Keratinocyte (primary cell): ENCODE measurements around the gene SUPT5H. TPM values are rescaled to one million over a fixed set of nuclear protein-coding genes. Genes with fewer than 3 reads are reported as not detected.
A peak's percentile ranks its signal among the peaks of the same experiment; 100 is the strongest.
"Not testable (repeated sequence)": the region's sequence is repeated elsewhere in the genome, so short reads cannot be mapped to it uniquely, and the experiment has no call there.

Experiments used
- DNase-seq: peaks from one replicate; pipeline ENCODE4 v3.0.0-alpha.2; 2011; ENCODE audit warnings: low read depth, missing footprints, low spot score
- FAIRE-seq: peaks from 2 replicates; lab custom pipeline; 2011; peaks lifted over from hg19 to GRCh38; lab: Jason Lieb, UNC
- H2AFZ ChIP-seq: 2 replicates; pipeline ENCODE4 v1.6.0; 2012; ENCODE audit warnings: low read length, control low read depth, inconsistent platforms; ENCODE audit not compliant: control insufficient read depth
- H3K27ac ChIP-seq: 2 replicates; pipeline ENCODE4 v1.5.1; 2011; ENCODE audit warnings: low read length; ENCODE audit not compliant: control insufficient read depth, insufficient read depth
- H3K27me3 ChIP-seq: 3 replicates; pipeline ENCODE4 v1.6.0; 2011; ENCODE audit warnings: low read length; ENCODE audit not compliant: control insufficient read depth, insufficient read depth; ENCODE audit errors: extremely low read depth
- H3K36me3 ChIP-seq, 2 experiments: 2 replicates in 1 of 2; 3 replicates in 1 of 2; pipeline ENCODE4 v1.5.1; 2011; ENCODE audit warnings: low read length in 2 of 2, mild to moderate bottlenecking in 1 of 2; ENCODE audit not compliant: control insufficient read depth in 2 of 2, insufficient read depth in 2 of 2; ENCODE audit errors: extremely low read depth in 1 of 2
- H3K4me1 ChIP-seq: 3 replicates; pipeline ENCODE4 v1.5.1; 2011; ENCODE audit warnings: low read length; ENCODE audit not compliant: control insufficient read depth, insufficient read depth; ENCODE audit errors: extremely low read depth
- H3K4me2 ChIP-seq: 3 replicates; pipeline ENCODE4 v1.6.0; 2011; ENCODE audit warnings: low read depth, low read length; ENCODE audit not compliant: control insufficient read depth, insufficient read depth; ENCODE audit errors: extremely low read depth
- H3K4me3 ChIP-seq, 3 experiments: fragments of 200-600 bp in 1 of 3; sonication (generic) in 1 of 3; 2 replicates in 2 of 3; 3 replicates in 1 of 3; pipeline ENCODE4 v1.5.1; 2011 to 2016; ENCODE audit warnings: low read length in 3 of 3, mild to moderate bottlenecking in 3 of 3, control low read depth in 2 of 3, inconsistent platforms in 1 of 3, low read depth in 1 of 3, mixed read lengths in 1 of 3, mixed run types in 1 of 3, moderate library complexity in 1 of 3; ENCODE audit not compliant: control insufficient read depth in 2 of 3, insufficient read depth in 2 of 3; ENCODE audit errors: extremely low read depth in 1 of 3
- H3K79me2 ChIP-seq: 2 replicates; pipeline ENCODE4 v1.6.0; 2012; ENCODE audit warnings: low read length; ENCODE audit not compliant: control insufficient read depth, insufficient read depth
- H3K9ac ChIP-seq: 3 replicates; pipeline ENCODE4 v1.6.0; 2011; ENCODE audit warnings: low read length; ENCODE audit not compliant: control insufficient read depth, insufficient read depth; ENCODE audit errors: extremely low read depth
- H3K9me1 ChIP-seq: 3 replicates; pipeline ENCODE4 v1.6.0; 2011; ENCODE audit warnings: low read length; ENCODE audit not compliant: control insufficient read depth, insufficient read depth; ENCODE audit errors: extremely low read depth
- H3K9me3 ChIP-seq: 2 replicates; pipeline ENCODE4 v1.5.1; 2012; ENCODE audit warnings: low read depth, low read length; ENCODE audit not compliant: control insufficient read depth
- H4K20me1 ChIP-seq: 3 replicates; pipeline ENCODE4 v1.6.0; 2011; ENCODE audit warnings: low read length; ENCODE audit not compliant: control insufficient read depth, insufficient read depth; ENCODE audit errors: extremely low read depth
- EZH2 ChIP-seq: IDR thresholded peaks from one replicate; pipeline ENCODE4 v1.6.1; 2012; ENCODE audit warnings: inconsistent platforms, mild to moderate bottlenecking, low read length, moderate library complexity
- dilution Hi-C: fragments of 300-500 bp; cut with MboI; formaldehyde crosslinking; loops from one replicate; pipeline ENCODE4 v1.7.0; 2020; ENCODE audit warnings: low sequenced_read_pairs; ENCODE audit not compliant: extremely low pct_ligation_motif_present
- polyA plus RNA-seq, 5 experiments: library from polyadenylated mRNA; depleted of rRNA in 3 of 5; stranded (reverse) in 3 of 5; stranded (forward) in 1 of 5; unstranded in 1 of 5; fragments of >200 nt; gene quantifications; 1 replicate in 1 of 5; 2 replicates in 3 of 5; 3 replicates in 1 of 5; pipeline versions ENCODE4 v1.2.1 to v1.2.3, GENCODE V29; 2011 to 2012; ENCODE audit warnings: missing spikeins in 2 of 5, low read depth in 1 of 5, low replicate concordance in 1 of 5
- TF ChIP-seq, protein P1 (sequence below), 3 experiments: IDR thresholded peaks in 1 of 3; conservative IDR thresholded peaks in 1 of 3; optimal IDR thresholded peaks in 1 of 3; 2 replicates in 2 of 3; 3 replicates in 1 of 3; pipeline versions ENCODE3 to v1.5.1; 2011; ENCODE audit warnings: low read length in 3 of 3, mild to moderate bottlenecking in 3 of 3, moderate library complexity in 2 of 3, control low read depth in 1 of 3, inconsistent platforms in 1 of 3; ENCODE audit not compliant: insufficient read depth in 2 of 3; ENCODE audit errors: extremely low read depth in 1 of 3

Gene SUPT5H
- polyA plus RNA-seq, 1 donor (not counting 4 experiments of a cell fraction or from before 2014, with no cell fraction given), result 63.2 TPM

DNA sequence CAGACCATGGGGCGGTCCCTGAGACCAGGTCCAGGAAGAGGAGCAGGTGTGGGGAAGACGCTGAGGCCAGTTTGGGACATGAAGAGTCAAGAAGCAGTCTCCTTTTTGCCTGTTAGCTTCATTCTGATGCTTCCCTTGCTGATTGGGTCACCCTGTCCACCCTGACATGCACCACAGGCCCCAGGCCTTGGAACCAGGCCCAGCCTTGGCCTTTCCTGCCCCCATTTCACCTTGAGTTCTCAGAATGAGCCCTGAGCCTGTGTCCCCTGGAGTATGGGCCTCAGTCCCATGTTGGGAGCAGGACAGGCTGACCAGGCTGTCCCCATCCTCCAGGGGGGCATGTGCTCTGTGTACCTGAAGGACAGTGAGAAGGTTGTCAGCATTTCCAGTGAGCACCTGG, 30.4 kb downstream of the SUPT5H start:
- Histone ChIP-seq H3K36me3 (peaks cover 36 to 51% of the 10 kb centered on the region in 2 experiments), H3K9me3 (no peaks in the 10 kb centered on the region), H2AFZ (no peak overlapping the region), H3K27me3 (no peaks in the 10 kb centered on the region), H3K9ac (no peak overlapping the region), H3K27ac (no peak overlapping the region), H3K4me2 (no peak overlapping the region), H3K4me3 (no peak overlapping the region), H3K9me1 (no peaks in the 10 kb centered on the region), H3K79me2 (peaks cover under 1% of the 10 kb centered on the region), H4K20me1 (no peaks in the 10 kb centered on the region), H3K4me1 (peaks cover 6% of the 10 kb centered on the region)
- FAIRE-seq (no peak), DNase-seq (no peak)
- TF ChIP-seq, protein P1, sequence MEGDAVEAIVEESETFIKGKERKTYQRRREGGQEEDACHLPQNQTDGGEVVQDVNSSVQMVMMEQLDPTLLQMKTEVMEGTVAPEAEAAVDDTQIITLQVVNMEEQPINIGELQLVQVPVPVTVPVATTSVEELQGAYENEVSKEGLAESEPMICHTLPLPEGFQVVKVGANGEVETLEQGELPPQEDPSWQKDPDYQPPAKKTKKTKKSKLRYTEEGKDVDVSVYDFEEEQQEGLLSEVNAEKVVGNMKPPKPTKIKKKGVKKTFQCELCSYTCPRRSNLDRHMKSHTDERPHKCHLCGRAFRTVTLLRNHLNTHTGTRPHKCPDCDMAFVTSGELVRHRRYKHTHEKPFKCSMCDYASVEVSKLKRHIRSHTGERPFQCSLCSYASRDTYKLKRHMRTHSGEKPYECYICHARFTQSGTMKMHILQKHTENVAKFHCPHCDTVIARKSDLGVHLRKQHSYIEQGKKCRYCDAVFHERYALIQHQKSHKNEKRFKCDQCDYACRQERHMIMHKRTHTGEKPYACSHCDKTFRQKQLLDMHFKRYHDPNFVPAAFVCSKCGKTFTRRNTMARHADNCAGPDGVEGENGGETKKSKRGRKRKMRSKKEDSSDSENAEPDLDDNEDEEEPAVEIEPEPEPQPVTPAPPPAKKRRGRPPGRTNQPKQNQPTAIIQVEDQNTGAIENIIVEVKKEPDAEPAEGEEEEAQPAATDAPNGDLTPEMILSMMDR (optimal IDR thresholded peaks at IDR 0.05 in 1 of 3, IDR thresholded peaks at IDR 0.05 in 1 of 3, conservative IDR thresholded peaks at IDR 0.05 in 1 of 3; ENCODE audit: extremely low read depth in 1 of 3, insufficient read depth in 2 of 3, low read length in 3 of 3), result no peak
- no peak for TF ChIP-seq EZH2
- dilution Hi-C loops, result no loop called here

DNA sequence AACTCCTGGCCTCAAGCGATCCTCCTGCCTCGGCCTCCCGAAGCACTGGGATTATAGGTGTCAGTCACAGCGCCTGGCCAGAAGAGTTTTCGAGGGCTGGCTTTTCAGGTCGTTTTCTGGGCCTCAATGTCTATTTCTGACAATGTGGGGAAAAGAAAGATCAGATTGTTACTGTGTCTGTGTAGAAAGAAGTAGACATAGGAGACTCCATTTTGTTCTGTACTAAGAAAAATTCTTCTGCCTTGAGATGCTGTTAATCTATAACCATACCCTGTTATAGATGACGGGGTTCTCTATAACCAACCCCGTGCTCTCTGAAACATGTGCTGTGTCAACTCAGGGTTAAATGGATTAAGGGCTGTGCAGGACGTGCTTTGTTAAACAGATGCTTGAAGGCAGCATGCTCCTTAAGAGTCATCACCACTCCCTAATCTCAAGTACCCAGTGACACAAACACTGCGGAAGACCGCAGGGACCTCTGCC, 34.0 kb downstream of the SUPT5H start:
- H4K20me1 ChIP-seq, H3K9me1 ChIP-seq, H2AFZ ChIP-seq, H3K4me2 ChIP-seq, H3K9ac ChIP-seq, H3K4me3 ChIP-seq, FAIRE-seq, H3K27me3 ChIP-seq, H3K27ac ChIP-seq, DNase-seq, dilution Hi-C loops, H3K9me3 ChIP-seq: not testable (repeated sequence)
- peaks cover 16% of the 10 kb centered on the region for H3K4me1 ChIP-seq
- peaks cover 27 to 31% of the 10 kb centered on the region in 2 experiments for H3K36me3 ChIP-seq
- H3K79me2 ChIP-seq, result peaks cover 23% of the 10 kb centered on the region

GRCh38 chr19:39479916-39480315, 34.5 kb downstream of the SUPT5H start:
- Histone ChIP-seq H3K9me1 (no peaks in the 10 kb centered on the region), H2AFZ (peak overlapping the region; percentile 95), H3K4me3 (peak overlapping the region in 2 of 3 experiments; percentile 81 to 89), H3K4me1 (peaks cover 16% of the 10 kb centered on the region), H4K20me1 (no peaks in the 10 kb centered on the region), H3K4me2 (peak overlapping the region; percentile 82), H3K9me3 (no peaks in the 10 kb centered on the region), H3K27me3 (no peaks in the 10 kb centered on the region), H3K27ac (peak overlapping the region; percentile 94), H3K9ac (peak overlapping the region; percentile 99), H3K79me2 (peaks cover 23% of the 10 kb centered on the region), H3K36me3 (peaks cover 22 to 29% of the 10 kb centered on the region in 2 experiments)
- FAIRE-seq (no peak), DNase-seq (no peak)
- TF ChIP-seq EZH2, result no peak
- dilution Hi-C loops, result no loop called here
